Measurements from ENCODE around the gene MYO7A. TPM values are rescaled to one million over a fixed set of nuclear protein-coding genes. Genes with fewer than 3 reads are reported as not detected.

MYO7A gene
- total and polyA plus RNA-seq, 9 donors, result 3.1 to 18.7 (median 6.5) TPM

DNA sequence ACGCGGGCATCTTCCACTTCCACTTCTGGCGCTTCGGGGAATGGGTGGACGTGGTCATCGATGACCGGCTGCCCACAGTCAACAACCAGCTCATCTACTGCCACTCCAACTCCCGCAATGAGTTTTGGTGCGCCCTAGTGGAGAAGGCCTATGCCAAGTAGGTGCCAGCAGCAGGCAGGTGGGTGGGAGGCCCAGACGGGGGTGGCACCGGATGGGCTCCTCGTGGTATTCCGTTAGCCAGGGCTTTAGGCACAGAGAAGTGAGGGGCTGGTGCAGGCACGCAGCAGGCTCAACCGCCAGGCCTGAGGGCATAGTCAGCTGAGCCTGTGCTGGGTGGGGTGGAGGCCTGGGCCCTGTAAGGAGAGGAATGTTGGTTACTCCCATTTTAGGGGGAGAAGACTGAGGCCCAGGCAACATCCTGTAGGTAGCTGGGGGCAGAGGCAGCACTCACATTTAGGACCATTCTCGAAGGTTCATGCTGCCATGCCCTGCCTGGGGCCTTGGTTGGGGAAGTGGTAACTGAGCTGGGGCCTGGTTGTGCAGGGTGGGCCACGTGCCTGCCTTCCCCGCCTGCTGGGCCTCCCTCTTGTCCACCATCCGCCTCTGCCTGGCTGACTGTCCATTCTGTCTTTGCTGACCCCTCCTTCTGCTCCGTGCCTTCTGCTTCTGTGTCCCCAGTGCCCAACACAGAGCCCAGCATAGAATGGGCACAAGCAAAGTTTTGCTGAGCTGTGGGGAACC lies 15.2 kb upstream of the MYO7A start:
- no peak for DNase-seq
- Histone ChIP-seq H3K4me1 (ENCODE audit: insufficient read depth) (peaks cover 9% of the 10 kb centered on the region), H3K27me3 (no peaks in the 10 kb centered on the region), H3K4me3 (no peak overlapping the region), H3K27ac (no peak overlapping the region), H3K36me3 (no peaks in the 10 kb centered on the region), H3K9me3 (no peaks in the 10 kb centered on the region)
- WGBS, 3 donors, result 90 to 94% (median 92%) methylated on average over 19 to 20 of the region's 20 CpGs
- intact Hi-C loops (cut with DNase I), result no loop called here
- TF ChIP-seq, protein P1, sequence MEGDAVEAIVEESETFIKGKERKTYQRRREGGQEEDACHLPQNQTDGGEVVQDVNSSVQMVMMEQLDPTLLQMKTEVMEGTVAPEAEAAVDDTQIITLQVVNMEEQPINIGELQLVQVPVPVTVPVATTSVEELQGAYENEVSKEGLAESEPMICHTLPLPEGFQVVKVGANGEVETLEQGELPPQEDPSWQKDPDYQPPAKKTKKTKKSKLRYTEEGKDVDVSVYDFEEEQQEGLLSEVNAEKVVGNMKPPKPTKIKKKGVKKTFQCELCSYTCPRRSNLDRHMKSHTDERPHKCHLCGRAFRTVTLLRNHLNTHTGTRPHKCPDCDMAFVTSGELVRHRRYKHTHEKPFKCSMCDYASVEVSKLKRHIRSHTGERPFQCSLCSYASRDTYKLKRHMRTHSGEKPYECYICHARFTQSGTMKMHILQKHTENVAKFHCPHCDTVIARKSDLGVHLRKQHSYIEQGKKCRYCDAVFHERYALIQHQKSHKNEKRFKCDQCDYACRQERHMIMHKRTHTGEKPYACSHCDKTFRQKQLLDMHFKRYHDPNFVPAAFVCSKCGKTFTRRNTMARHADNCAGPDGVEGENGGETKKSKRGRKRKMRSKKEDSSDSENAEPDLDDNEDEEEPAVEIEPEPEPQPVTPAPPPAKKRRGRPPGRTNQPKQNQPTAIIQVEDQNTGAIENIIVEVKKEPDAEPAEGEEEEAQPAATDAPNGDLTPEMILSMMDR (IDR thresholded peaks at IDR 0.05), result no peak
- no peak for TF ChIP-seq POLR2A (IDR thresholded peaks at IDR 0.05)
- no peak for TF ChIP-seq EP300 (IDR thresholded peaks at IDR 0.05)

DNA sequence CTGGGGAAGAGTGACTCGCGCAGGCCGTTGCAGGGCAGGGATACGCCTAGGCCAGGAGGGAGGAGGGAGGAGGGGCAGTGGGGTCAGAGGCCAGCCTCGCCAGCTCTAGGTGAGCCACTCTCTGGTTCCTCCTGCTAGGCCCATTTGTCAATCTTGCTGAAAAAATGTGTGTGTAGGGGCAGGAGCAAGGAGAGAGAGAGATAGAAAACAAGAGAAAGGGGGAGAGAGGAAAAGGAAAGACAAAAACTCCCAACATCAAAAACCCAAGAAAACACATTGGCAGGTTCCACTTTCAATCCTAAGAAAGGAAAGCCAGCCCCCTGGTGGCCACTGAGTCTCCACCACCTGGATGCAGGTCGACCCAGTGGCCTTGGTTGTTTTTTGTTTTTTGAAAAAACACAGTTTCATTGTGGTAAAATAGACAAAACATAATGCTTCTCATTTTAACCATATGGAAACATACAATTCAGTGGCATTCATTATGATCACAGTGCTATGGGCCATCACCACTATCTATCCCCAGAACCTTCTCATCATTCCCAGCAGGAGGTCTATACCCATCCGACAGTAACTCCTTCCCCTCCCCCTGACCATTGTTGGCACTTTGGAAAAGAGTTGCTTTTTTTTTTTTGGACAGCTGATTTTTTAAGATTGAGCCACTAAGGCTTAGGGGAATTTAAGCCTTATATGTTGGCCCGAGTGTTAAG lies 14.5 kb upstream of the MYO7A start:
- WGBS, 3 donors, result 55 to 67% (median 59%) methylated on average over 8 of the region's 8 CpGs
- peaks cover 2% of the 10 kb centered on the region for H3K4me1 ChIP-seq (ENCODE audit: insufficient read depth)
- no peak overlapping the region for H3K27ac ChIP-seq
- DNase-seq, result peak in 2 of 5 donors; percentile 63 to 65
- TF ChIP-seq, protein P1 (IDR thresholded peaks at IDR 0.05), result no peak
- TF ChIP-seq EP300 (IDR thresholded peaks at IDR 0.05), result no peak
- TF ChIP-seq POLR2A (IDR thresholded peaks at IDR 0.05), result no peak
- H3K36me3 ChIP-seq, result no peaks in the 10 kb centered on the region
- no peak overlapping the region for H3K4me3 ChIP-seq
- no peaks in the 10 kb centered on the region for H3K27me3 ChIP-seq
- intact Hi-C loops (cut with DNase I), result no loop called here
- H3K9me3 ChIP-seq, result no peaks in the 10 kb centered on the region

DNA sequence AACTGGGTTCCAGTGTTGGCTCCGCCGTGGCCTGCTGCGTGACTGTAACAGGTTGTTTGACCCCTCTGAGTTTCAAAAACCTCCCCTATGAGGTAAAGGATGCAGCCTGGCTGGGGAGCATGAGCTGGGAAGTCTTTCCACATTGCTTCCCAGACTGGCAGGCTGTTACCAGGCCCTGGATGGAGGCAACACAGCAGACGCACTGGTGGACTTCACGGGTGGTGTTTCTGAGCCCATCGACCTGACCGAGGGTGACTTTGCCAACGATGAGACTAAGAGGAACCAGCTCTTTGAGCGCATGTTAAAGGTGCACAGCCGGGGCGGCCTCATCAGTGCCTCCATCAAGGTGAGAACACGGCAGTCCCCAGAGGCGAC lies 14.0 kb upstream of the MYO7A start:
- no peak for DNase-seq
- Histone ChIP-seq H3K9me3 (no peaks in the 10 kb centered on the region), H3K27ac (no peak overlapping the region), H3K4me1 (ENCODE audit: insufficient read depth) (peaks cover 2% of the 10 kb centered on the region), H3K36me3 (no peaks in the 10 kb centered on the region), H3K4me3 (no peak overlapping the region), H3K27me3 (no peaks in the 10 kb centered on the region)
- 90 to 92% (median 92%) methylated on average over 13 of the region's 13 CpGs for WGBS, 3 donors
- no peak for TF ChIP-seq EP300 (IDR thresholded peaks at IDR 0.05)
- TF ChIP-seq, protein P1 (IDR thresholded peaks at IDR 0.05), result no peak
- TF ChIP-seq POLR2A (IDR thresholded peaks at IDR 0.05), result no peak
- intact Hi-C loops (cut with DNase I), result no loop called here

DNA sequence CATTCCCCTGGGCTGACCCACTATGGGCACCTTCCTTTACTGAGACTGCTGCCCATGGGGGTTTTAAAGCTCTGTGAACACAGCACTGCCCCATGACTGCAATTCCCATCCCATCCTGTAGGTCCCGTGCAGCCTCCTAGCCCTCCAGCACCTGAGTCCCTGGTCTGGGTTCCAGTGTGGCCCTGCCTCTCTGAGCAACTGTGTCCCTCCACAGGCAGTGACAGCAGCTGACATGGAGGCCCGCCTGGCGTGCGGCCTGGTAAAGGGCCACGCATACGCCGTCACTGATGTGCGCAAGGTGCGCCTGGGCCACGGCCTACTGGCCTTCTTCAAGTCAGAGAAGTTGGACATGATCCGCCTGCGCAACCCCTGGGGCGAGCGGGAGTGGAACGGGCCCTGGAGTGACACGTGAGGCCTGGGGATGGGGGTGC lies 12.8 kb upstream of the MYO7A start:
- H3K4me3 ChIP-seq, result no peak overlapping the region
- no peaks in the 10 kb centered on the region for H3K4me1 ChIP-seq (ENCODE audit: insufficient read depth)
- no peaks in the 10 kb centered on the region for H3K9me3 ChIP-seq
- WGBS, 3 donors, result 95 to 98% (median 95%) methylated on average over 16 of the region's 16 CpGs
- DNase-seq, result no peak
- TF ChIP-seq POLR2A (IDR thresholded peaks at IDR 0.05), result no peak
- TF ChIP-seq EP300 (IDR thresholded peaks at IDR 0.05), result no peak
- TF ChIP-seq, protein P1 (IDR thresholded peaks at IDR 0.05), result no peak
- H3K36me3 ChIP-seq, result no peaks in the 10 kb centered on the region
- no peak overlapping the region for H3K27ac ChIP-seq
- H3K27me3 ChIP-seq, result no peaks in the 10 kb centered on the region
- intact Hi-C loops (cut with DNase I), result no loop called here

All from ovary (tissue), 9 donors.